H1 (cell line): Measurements from ENCODE around the gene ALK. TPM values are rescaled to one million over a fixed set of nuclear protein-coding genes. Genes with fewer than 3 reads are reported as not detected.

Source experiments
- CTCF ChIA-PET: fragments of 300-600 bp; sonication (Branson Sonifier 250); formaldehyde crosslinking; loops from one replicate; lab custom pipeline; 2021; ENCODE audit not compliant: partially characterized antibody; lab: Charles Lee
- POLR2A ChIA-PET: fragments of 300-600 bp; sonication (Branson Sonifier 250); formaldehyde crosslinking; loops from one replicate; lab custom pipeline; 2021; ENCODE audit warnings: inconsistent platforms; ENCODE audit not compliant: partially characterized antibody; lab: Charles Lee
- DNase-seq, 2 experiments: peaks; one replicate each; pipeline versions ENCODE4 v3.0.0 to v3.0.0-alpha.2; 2010 to 2022; ENCODE audit warnings: low spot score in 2 of 2, low read depth in 1 of 2, mixed read lengths in 1 of 2
- FAIRE-seq: peaks from 2 replicates; lab custom pipeline; 2011; peaks lifted over from hg19 to GRCh38; lab: Jason Lieb, UNC
- H2AFZ ChIP-seq: 2 replicates; pipeline ENCODE4 v1.8.1; 2012; ENCODE audit warnings: low read length, inconsistent platforms
- H2AK5ac ChIP-seq: 2 replicates; pipeline ENCODE4 v1.6.1; 2013; ENCODE audit warnings: low read depth, low read length
- H2BK120ac ChIP-seq: replicated peaks from 2 replicates; pipeline ENCODE3; 2013; ENCODE audit warnings: low read depth, low read length, inconsistent platforms
- H2BK12ac ChIP-seq: 2 replicates; pipeline ENCODE4 v1.6.1; 2013; ENCODE audit warnings: low read depth, low read length
- H2BK15ac ChIP-seq: 2 replicates; pipeline ENCODE4 v1.6.1; 2013; ENCODE audit warnings: low read length
- H2BK20ac ChIP-seq: 2 replicates; pipeline ENCODE4 v1.6.1; 2013; ENCODE audit warnings: low read length
- H2BK5ac ChIP-seq: 2 replicates; pipeline ENCODE4 v1.6.1; 2013; ENCODE audit warnings: low read depth, low read length
- H3K14ac ChIP-seq: 2 replicates; pipeline ENCODE4 v1.6.1; 2013; ENCODE audit warnings: inconsistent platforms; ENCODE audit not compliant: insufficient read length
- H3K18ac ChIP-seq: 2 replicates; pipeline ENCODE4 v1.6.1; 2013; ENCODE audit warnings: low read length; ENCODE audit errors: extremely low read depth
- H3K23ac ChIP-seq: 2 replicates; pipeline ENCODE4 v1.6.1; 2013; ENCODE audit warnings: inconsistent platforms; ENCODE audit not compliant: insufficient read length
- H3K23me2 ChIP-seq: 2 replicates; pipeline ENCODE4 v1.6.1; 2013; ENCODE audit warnings: low read depth, low read length
- H3K27ac ChIP-seq: 2 replicates; pipeline ENCODE4 v1.6.1; 2011; ENCODE audit warnings: low read depth, low read length, inconsistent platforms
- H3K27me3 ChIP-seq, 4 experiments: replicated peaks in 1 of 4; 1 replicate in 1 of 4; 2 replicates in 3 of 4; pipeline versions ENCODE4 v1.6.1 to v1.8.1; 2011 to 2013; ENCODE audit warnings: low read length in 3 of 4, mild to moderate bottlenecking in 3 of 4, inconsistent platforms in 2 of 4, mixed read lengths in 2 of 4, moderate library complexity in 1 of 4; ENCODE audit not compliant: control insufficient read depth in 3 of 4, insufficient read depth in 3 of 4; ENCODE audit errors: extremely low read depth in 1 of 4
- H3K36me3 ChIP-seq, 4 experiments: 2 replicates each; pipeline versions ENCODE4 v1.6.1 to v1.8.1; 2011 to 2013; ENCODE audit warnings: mild to moderate bottlenecking in 4 of 4, low read length in 3 of 4, moderate library complexity in 2 of 4, control low read depth in 1 of 4, inconsistent platforms in 1 of 4; ENCODE audit not compliant: insufficient read depth in 4 of 4, control insufficient read depth in 2 of 4
- H3K4ac ChIP-seq: replicated peaks from 2 replicates; pipeline ENCODE3; 2013; ENCODE audit warnings: low read length, low read depth, mixed read lengths, inconsistent platforms; ENCODE audit not compliant: insufficient read length
- H3K4me1 ChIP-seq, 4 experiments: replicated peaks in 1 of 4; 1 replicate in 1 of 4; 2 replicates in 3 of 4; pipeline versions ENCODE4 v1.6.1 to v1.8.1; 2011 to 2013; ENCODE audit warnings: low read length in 3 of 4, inconsistent platforms in 2 of 4, mixed read lengths in 1 of 4; ENCODE audit not compliant: insufficient read depth in 4 of 4, control insufficient read depth in 3 of 4
- H3K4me2 ChIP-seq, 2 experiments: 2 replicates each; pipeline versions ENCODE4 v1.6.1 to v1.8.1; 2011 to 2013; ENCODE audit warnings: low read depth in 2 of 2, low read length in 2 of 2, control low read depth in 1 of 2, inconsistent platforms in 1 of 2, mild to moderate bottlenecking in 1 of 2; ENCODE audit not compliant: insufficient read depth in 1 of 2
- H3K4me3 ChIP-seq, 4 experiments: fragments of 200-600, 300-600 bp in 1 of 4; sonication (generic), shearing (Covaris generic), sonication (Bioruptor Twin) in 1 of 4; 2 replicates each; pipeline versions ENCODE4 v1.5.1 to v1.8.1; 2011 to 2016; ENCODE audit warnings: low read length in 4 of 4, low read depth in 3 of 4, control low read depth in 2 of 4, inconsistent platforms in 2 of 4, mild to moderate bottlenecking in 2 of 4, mixed read lengths in 1 of 4, moderate library complexity in 1 of 4; ENCODE audit not compliant: insufficient read depth in 2 of 4; ENCODE audit errors: extremely low read depth in 1 of 4
- H3K56ac ChIP-seq: replicated peaks from 2 replicates; pipeline ENCODE3; 2013; ENCODE audit warnings: low read depth, mild to moderate bottlenecking, mixed read lengths, low read length, inconsistent platforms; ENCODE audit not compliant: insufficient read length
- H3K79me1 ChIP-seq: 2 replicates; pipeline ENCODE4 v1.6.1; 2013; ENCODE audit warnings: low read depth, low read length, control low read depth
- H3K79me2 ChIP-seq, 2 experiments: 2 replicates each; pipeline versions ENCODE4 v1.6.1 to v1.8.1; 2012 to 2013; ENCODE audit warnings: low read length in 2 of 2, mild to moderate bottlenecking in 2 of 2, inconsistent platforms in 1 of 2; ENCODE audit not compliant: insufficient read depth in 2 of 2, control insufficient read depth in 1 of 2
- H3K9ac ChIP-seq, 4 experiments: replicated peaks in 1 of 4; 1 replicate in 1 of 4; 2 replicates in 3 of 4; pipeline versions ENCODE4 v1.6.1 to v1.8.1; 2011 to 2013; ENCODE audit warnings: low read depth in 3 of 4, low read length in 3 of 4, control low read depth in 2 of 4, mild to moderate bottlenecking in 2 of 4, moderate library complexity in 2 of 4, inconsistent platforms in 1 of 4; ENCODE audit errors: extremely low read depth in 1 of 4
- H3K9me3 ChIP-seq, 2 experiments: 2 replicates each; pipeline versions ENCODE4 v1.6.1 to v1.8.1; 2012 to 2013; ENCODE audit warnings: mild to moderate bottlenecking in 2 of 2, moderate library complexity in 2 of 2, control low read depth in 1 of 2, inconsistent platforms in 1 of 2, low read depth in 1 of 2, low read length in 1 of 2, mixed read lengths in 1 of 2; ENCODE audit not compliant: insufficient read depth in 2 of 2
- H4K20me1 ChIP-seq, 2 experiments: replicated peaks in 1 of 2; 2 replicates each; pipeline versions ENCODE3 to v1.8.1; 2011 to 2013; ENCODE audit warnings: inconsistent platforms in 2 of 2, low read length in 2 of 2, mild to moderate bottlenecking in 1 of 2; ENCODE audit not compliant: insufficient read depth in 2 of 2, control insufficient read depth in 1 of 2
- H4K5ac ChIP-seq: 2 replicates; pipeline ENCODE4 v1.6.1; 2013; ENCODE audit warnings: low read length, low read depth, mixed read lengths, inconsistent platforms; ENCODE audit not compliant: insufficient read length
- H4K8ac ChIP-seq: 2 replicates; pipeline ENCODE4 v1.8.0; 2013; ENCODE audit warnings: mild to moderate bottlenecking, moderate library complexity, low read length, inconsistent platforms; ENCODE audit not compliant: insufficient read depth; ENCODE audit errors: extremely low read depth
- H4K91ac ChIP-seq: replicated peaks from 2 replicates; pipeline ENCODE3; 2013; ENCODE audit warnings: low read length, mixed read lengths, inconsistent platforms; ENCODE audit not compliant: insufficient read length
- GABPA ChIP-seq: IDR thresholded peaks from 2 replicates; pipeline ENCODE4 v1.6.1; 2011; ENCODE audit warnings: mild to moderate bottlenecking, low read length, moderate library complexity, borderline replicate concordance; ENCODE audit not compliant: insufficient read depth
- MAFK ChIP-seq: IDR thresholded peaks from 2 replicates; pipeline ENCODE4 v1.6.1; 2012; ENCODE audit warnings: low read depth, mild to moderate bottlenecking, improper control_type of control experiment, low read length
- PHF8 ChIP-seq: fragments of 200-600 bp; sonication (generic); conservative IDR thresholded peaks from 2 replicates; pipeline ENCODE4 v1.7.1; 2012; ENCODE audit warnings: low read depth, mild to moderate bottlenecking, inconsistent platforms, low read length, moderate library complexity
- TBP ChIP-seq: IDR thresholded peaks from 2 replicates; pipeline ENCODE4 v1.6.1; 2011; ENCODE audit warnings: low read depth, low read length, improper control_type of control experiment
- WGBS, 2 experiments: shearing (Covaris generic) in 1 of 2; methylation state at CpG; one replicate each; pipeline versions ENCODE4 v1.1.6 to v1.1.7; 2013 to 2015; ENCODE audit warnings: low lambda C conversion rate in 2 of 2, mixed read lengths in 2 of 2, inconsistent platforms in 1 of 2, low coverage in 1 of 2, missing lambda C conversion rate in 1 of 2; ENCODE audit not compliant: insufficient replicate concordance in 2 of 2, insufficient coverage in 1 of 2, insufficient read length in 1 of 2; ENCODE audit errors: extremely low coverage in 1 of 2, missing lambda C conversion rate in 1 of 2; 5-methylcytosine and 5-hydroxymethylcytosine counted together
- polyA plus RNA-seq, 7 experiments: library from polyadenylated mRNA; depleted of rRNA in 3 of 7; stranded (reverse) in 5 of 7; unstranded in 2 of 7; fragments of >200 nt in 5 of 7; fragments of 200-250 nt in 2 of 7; gene quantifications; 1 replicate in 5 of 7; 2 replicates in 1 of 7; 4 replicates in 1 of 7; pipeline versions ENCODE4 v1.2.1 to v1.2.3, GENCODE V29; 2011 to 2013; ENCODE audit warnings: missing spikeins in 2 of 7, mixed read lengths in 2 of 7
- total RNA-seq: library from RNA; stranded (reverse); fragmentation: NEBNext Ultra II Directional; extraction: Animal tissue kit (Norgen Biotek cat#: 25700); gene quantifications from 2 replicates; pipeline ENCODE4 v1.2.1, GENCODE V29; 2021

ALK gene
- total and polyA plus RNA-seq, 2 of the 8 experiments (the other 6 are each of a cell fraction or from before 2014, with no cell fraction given): 0.02 to 0.09 TPM

- no peak overlapping the region for H3K18ac ChIP-seq
- H3K4me1 ChIP-seq: 0 out of 7 replicates have a peak, but pooled peaks cover 0 to 3% (median under 1%) of the 10 kb centered on the region in 4 experiments
- H3K23ac ChIP-seq: no peak overlapping the region
- H2BK15ac ChIP-seq: no peak overlapping the region
- no peaks in the 10 kb centered on the region for H3K9me3 ChIP-seq
- no peak overlapping the region for H4K5ac ChIP-seq
- no peak overlapping the region for H4K8ac ChIP-seq
- no peak overlapping the region for H3K4me3 ChIP-seq
- H2BK20ac ChIP-seq: no peak overlapping the region
- TF ChIP-seq GABPA: no peak
- no peak for TF ChIP-seq PHF8
- no peak for TF ChIP-seq TBP
- 0 out of 2 replicates have a peak, but pooled peaks have one; percentile 10 for TF ChIP-seq MAFK
- H3K4me2 ChIP-seq: no peak overlapping the region
- no peak overlapping the region for H3K56ac ChIP-seq
- H3K27ac ChIP-seq: no peak overlapping the region
- H3K79me1 ChIP-seq: no peaks in the 10 kb centered on the region
- WGBS, 2 experiments: 92% methylated on average over 8 of the region's 8 CpGs; no CpG with 5 or more reads in 1 of the 2 experiments
- DNase-seq (no peak), FAIRE-seq (no peak)
- ChIA-PET CTCF (interaction anchor here (0.6 to 1.2 kb wide), 2 partner anchors 12 to 305 kb away, joined by 4 to 5 read pairs; no protein-coding TSS in a partner anchor), POLR2A (no interaction called here)
- no peak overlapping the region for H3K9ac ChIP-seq
- no peak overlapping the region for H2BK120ac ChIP-seq
- H2AK5ac ChIP-seq: no peak overlapping the region
- no peak overlapping the region for H2AFZ ChIP-seq
- H3K36me3 ChIP-seq: no peaks in the 10 kb centered on the region
- H4K91ac ChIP-seq: no peak overlapping the region
- no peaks in the 10 kb centered on the region for H4K20me1 ChIP-seq
- H2BK5ac ChIP-seq: no peak overlapping the region
- no peak overlapping the region for H3K14ac ChIP-seq
- no peaks in the 10 kb centered on the region for H3K79me2 ChIP-seq
- H2BK12ac ChIP-seq: no peak overlapping the region
- H3K23me2 ChIP-seq: no peaks in the 10 kb centered on the region
- H3K27me3 ChIP-seq: peaks cover 0 to 2% (median 0%) of the 10 kb centered on the region in 4 experiments; a peak in 1 of 7 replicates
- no peak overlapping the region for H3K4ac ChIP-seq
These were observed 341.8 kb downstream of the ALK start for GRCh38 chr2:29579495-29580169.
